Mammary epithelial cell (primary cell): ENCODE data around the gene POP5.

Experiments
- CTCF ChIP-seq, 2 donors: IDR thresholded peaks in 1 of 2; conservative IDR thresholded peaks in 1 of 2; 2 replicates each; pipeline ENCODE4 v1.5.1; 2011 to 2012; ENCODE audit warnings: inconsistent platforms in 2 of 2, low read length in 2 of 2, mild to moderate bottlenecking in 2 of 2, control low read depth in 1 of 2, low read depth in 1 of 2; ENCODE audit not compliant: insufficient read depth in 1 of 2; ENCODE audit errors: extremely low read depth in 1 of 2
- EZH2 ChIP-seq: IDR thresholded peaks from 2 replicates; pipeline ENCODE4 v1.6.1; 2012; ENCODE audit warnings: low read length, inconsistent platforms, borderline replicate concordance

- TF ChIP-seq CTCF (conservative IDR thresholded peaks at IDR 0.05 in 1 of 2, IDR thresholded peaks at IDR 0.05 in 1 of 2; ENCODE audit: extremely low read depth in 1 of 2, insufficient read depth in 1 of 2, low read depth in 1 of 2, low read length in 2 of 2) (no peak), EZH2 (no peak)
Measured at GRCh38 chr12:120562906-120563305, 18.3 kb downstream of the POP5 start.
